H1 (cell line): ENCODE measurements around the gene SMYD3. TPM values are rescaled to one million over a fixed set of nuclear protein-coding genes. Genes with fewer than 3 reads are reported as not detected.

Experiments used
- CREB1 ChIP-seq: IDR thresholded peaks from 2 replicates; pipeline ENCODE4 v1.6.1; 2012; ENCODE audit warnings: inconsistent platforms
- GABPA ChIP-seq: IDR thresholded peaks from 2 replicates; pipeline ENCODE4 v1.6.1; 2011; ENCODE audit warnings: mild to moderate bottlenecking, low read length, moderate library complexity, borderline replicate concordance; ENCODE audit not compliant: insufficient read depth
- RXRA ChIP-seq: IDR thresholded peaks from 2 replicates; pipeline ENCODE4 v1.6.1; 2011; ENCODE audit warnings: low read depth, mild to moderate bottlenecking, low read length, moderate library complexity; ENCODE audit not compliant: insufficient read depth
- SAP30 ChIP-seq: fragments of 300-600 bp; sonication (generic); IDR thresholded peaks from 2 replicates; pipeline ENCODE4 v1.7.1; 2012; ENCODE audit warnings: low read length, moderate library complexity, mild to moderate bottlenecking, inconsistent platforms; ENCODE audit not compliant: insufficient read depth, insufficient replicate concordance
- SIX5 ChIP-seq: IDR thresholded peaks from 2 replicates; pipeline ENCODE4 v1.6.1; 2011; ENCODE audit warnings: mild to moderate bottlenecking, low read depth, low read length
- SP2 ChIP-seq: IDR thresholded peaks from 2 replicates; pipeline ENCODE4 v1.6.1; 2012; ENCODE audit warnings: mild to moderate bottlenecking, low read length, inconsistent platforms
- SP4 ChIP-seq: IDR thresholded peaks from 2 replicates; pipeline ENCODE4 v1.6.1; 2012; ENCODE audit warnings: low read length, inconsistent platforms
- TAF7 ChIP-seq: optimal IDR thresholded peaks from 2 replicates; pipeline ENCODE3; 2011; ENCODE audit warnings: low read depth, mild to moderate bottlenecking, inconsistent platforms, low read length, moderate library complexity, borderline replicate concordance
- TCF12 ChIP-seq: IDR thresholded peaks from 2 replicates; pipeline ENCODE4 v1.6.1; 2011; ENCODE audit warnings: low read depth, mild to moderate bottlenecking, low read length
- polyA plus RNA-seq, 7 experiments: library from polyadenylated mRNA; depleted of rRNA in 3 of 7; stranded (reverse) in 5 of 7; unstranded in 2 of 7; fragments of >200 nt in 5 of 7; fragments of 200-250 nt in 2 of 7; gene quantifications; 1 replicate in 5 of 7; 2 replicates in 1 of 7; 4 replicates in 1 of 7; pipeline versions ENCODE4 v1.2.1 to v1.2.3, GENCODE V29; 2011 to 2013; ENCODE audit warnings: missing spikeins in 2 of 7, mixed read lengths in 2 of 7
- total RNA-seq: library from RNA; stranded (reverse); fragmentation: NEBNext Ultra II Directional; extraction: Animal tissue kit (Norgen Biotek cat#: 25700); gene quantifications from 2 replicates; pipeline ENCODE4 v1.2.1, GENCODE V29; 2021
- TF ChIP-seq, protein P1 (sequence below): fragments of 300-600 bp; sonication (generic); IDR thresholded peaks from 2 replicates; pipeline ENCODE4 v1.7.1; 2012; ENCODE audit warnings: low read length, moderate library complexity, mild to moderate bottlenecking, inconsistent platforms; ENCODE audit not compliant: insufficient replicate concordance

Gene SMYD3
- total and polyA plus RNA-seq, 2 of the 8 experiments (the other 6 are each of a cell fraction or from before 2014, with no cell fraction given) = 17.3 to 25.4 TPM

GRCh38 chr1:246008363-246008831 is 498.7 kb downstream of the SMYD3 start (continued):
- TF ChIP-seq, protein P1, sequence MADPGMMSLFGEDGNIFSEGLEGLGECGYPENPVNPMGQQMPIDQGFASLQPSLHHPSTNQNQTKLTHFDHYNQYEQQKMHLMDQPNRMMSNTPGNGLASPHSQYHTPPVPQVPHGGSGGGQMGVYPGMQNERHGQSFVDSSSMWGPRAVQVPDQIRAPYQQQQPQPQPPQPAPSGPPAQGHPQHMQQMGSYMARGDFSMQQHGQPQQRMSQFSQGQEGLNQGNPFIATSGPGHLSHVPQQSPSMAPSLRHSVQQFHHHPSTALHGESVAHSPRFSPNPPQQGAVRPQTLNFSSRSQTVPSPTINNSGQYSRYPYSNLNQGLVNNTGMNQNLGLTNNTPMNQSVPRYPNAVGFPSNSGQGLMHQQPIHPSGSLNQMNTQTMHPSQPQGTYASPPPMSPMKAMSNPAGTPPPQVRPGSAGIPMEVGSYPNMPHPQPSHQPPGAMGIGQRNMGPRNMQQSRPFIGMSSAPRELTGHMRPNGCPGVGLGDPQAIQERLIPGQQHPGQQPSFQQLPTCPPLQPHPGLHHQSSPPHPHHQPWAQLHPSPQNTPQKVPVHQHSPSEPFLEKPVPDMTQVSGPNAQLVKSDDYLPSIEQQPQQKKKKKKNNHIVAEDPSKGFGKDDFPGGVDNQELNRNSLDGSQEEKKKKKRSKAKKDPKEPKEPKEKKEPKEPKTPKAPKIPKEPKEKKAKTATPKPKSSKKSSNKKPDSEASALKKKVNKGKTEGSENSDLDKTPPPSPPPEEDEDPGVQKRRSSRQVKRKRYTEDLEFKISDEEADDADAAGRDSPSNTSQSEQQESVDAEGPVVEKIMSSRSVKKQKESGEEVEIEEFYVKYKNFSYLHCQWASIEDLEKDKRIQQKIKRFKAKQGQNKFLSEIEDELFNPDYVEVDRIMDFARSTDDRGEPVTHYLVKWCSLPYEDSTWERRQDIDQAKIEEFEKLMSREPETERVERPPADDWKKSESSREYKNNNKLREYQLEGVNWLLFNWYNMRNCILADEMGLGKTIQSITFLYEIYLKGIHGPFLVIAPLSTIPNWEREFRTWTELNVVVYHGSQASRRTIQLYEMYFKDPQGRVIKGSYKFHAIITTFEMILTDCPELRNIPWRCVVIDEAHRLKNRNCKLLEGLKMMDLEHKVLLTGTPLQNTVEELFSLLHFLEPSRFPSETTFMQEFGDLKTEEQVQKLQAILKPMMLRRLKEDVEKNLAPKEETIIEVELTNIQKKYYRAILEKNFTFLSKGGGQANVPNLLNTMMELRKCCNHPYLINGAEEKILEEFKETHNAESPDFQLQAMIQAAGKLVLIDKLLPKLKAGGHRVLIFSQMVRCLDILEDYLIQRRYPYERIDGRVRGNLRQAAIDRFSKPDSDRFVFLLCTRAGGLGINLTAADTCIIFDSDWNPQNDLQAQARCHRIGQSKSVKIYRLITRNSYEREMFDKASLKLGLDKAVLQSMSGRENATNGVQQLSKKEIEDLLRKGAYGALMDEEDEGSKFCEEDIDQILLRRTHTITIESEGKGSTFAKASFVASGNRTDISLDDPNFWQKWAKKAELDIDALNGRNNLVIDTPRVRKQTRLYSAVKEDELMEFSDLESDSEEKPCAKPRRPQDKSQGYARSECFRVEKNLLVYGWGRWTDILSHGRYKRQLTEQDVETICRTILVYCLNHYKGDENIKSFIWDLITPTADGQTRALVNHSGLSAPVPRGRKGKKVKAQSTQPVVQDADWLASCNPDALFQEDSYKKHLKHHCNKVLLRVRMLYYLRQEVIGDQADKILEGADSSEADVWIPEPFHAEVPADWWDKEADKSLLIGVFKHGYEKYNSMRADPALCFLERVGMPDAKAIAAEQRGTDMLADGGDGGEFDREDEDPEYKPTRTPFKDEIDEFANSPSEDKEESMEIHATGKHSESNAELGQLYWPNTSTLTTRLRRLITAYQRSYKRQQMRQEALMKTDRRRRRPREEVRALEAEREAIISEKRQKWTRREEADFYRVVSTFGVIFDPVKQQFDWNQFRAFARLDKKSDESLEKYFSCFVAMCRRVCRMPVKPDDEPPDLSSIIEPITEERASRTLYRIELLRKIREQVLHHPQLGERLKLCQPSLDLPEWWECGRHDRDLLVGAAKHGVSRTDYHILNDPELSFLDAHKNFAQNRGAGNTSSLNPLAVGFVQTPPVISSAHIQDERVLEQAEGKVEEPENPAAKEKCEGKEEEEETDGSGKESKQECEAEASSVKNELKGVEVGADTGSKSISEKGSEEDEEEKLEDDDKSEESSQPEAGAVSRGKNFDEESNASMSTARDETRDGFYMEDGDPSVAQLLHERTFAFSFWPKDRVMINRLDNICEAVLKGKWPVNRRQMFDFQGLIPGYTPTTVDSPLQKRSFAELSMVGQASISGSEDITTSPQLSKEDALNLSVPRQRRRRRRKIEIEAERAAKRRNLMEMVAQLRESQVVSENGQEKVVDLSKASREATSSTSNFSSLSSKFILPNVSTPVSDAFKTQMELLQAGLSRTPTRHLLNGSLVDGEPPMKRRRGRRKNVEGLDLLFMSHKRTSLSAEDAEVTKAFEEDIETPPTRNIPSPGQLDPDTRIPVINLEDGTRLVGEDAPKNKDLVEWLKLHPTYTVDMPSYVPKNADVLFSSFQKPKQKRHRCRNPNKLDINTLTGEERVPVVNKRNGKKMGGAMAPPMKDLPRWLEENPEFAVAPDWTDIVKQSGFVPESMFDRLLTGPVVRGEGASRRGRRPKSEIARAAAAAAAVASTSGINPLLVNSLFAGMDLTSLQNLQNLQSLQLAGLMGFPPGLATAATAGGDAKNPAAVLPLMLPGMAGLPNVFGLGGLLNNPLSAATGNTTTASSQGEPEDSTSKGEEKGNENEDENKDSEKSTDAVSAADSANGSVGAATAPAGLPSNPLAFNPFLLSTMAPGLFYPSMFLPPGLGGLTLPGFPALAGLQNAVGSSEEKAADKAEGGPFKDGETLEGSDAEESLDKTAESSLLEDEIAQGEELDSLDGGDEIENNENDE = no peak
- TF ChIP-seq SP4 (no peak), CREB1 (no peak), TAF7 (no peak), RXRA (no peak), SIX5 (no peak), TCF12 (no peak), SP2 (no peak), SAP30 (no peak), GABPA (no peak)
